ENCODE data around the gene INPP5J. TPM values are rescaled to one million over a fixed set of nuclear protein-coding genes. Genes with fewer than 3 reads are reported as not detected.

INPP5J gene
- total RNA-seq, 4 donors from 2014 or later = 1.4 to 4.2 (median 2.9) TPM

DNA sequence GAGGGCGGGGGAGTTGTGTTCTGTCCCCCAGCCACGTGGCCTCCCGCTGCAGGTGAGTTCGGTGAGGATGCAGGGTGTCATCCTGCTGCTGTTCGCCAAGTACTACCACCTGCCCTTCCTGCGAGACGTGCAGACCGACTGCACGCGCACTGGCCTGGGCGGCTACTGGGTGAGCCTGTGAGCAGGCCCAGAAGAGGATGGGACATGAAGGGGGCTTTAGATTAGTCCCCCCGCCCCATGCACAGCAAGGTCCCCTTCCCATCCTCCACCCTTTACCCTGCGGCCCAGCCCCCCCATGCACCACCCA, 4.1 kb downstream of the INPP5J start:
- 87 to 88% methylated on average over 9 to 13 of the region's 13 CpGs for WGBS, 2 donors
- DNase-seq (ENCODE audit: low spot score in 2 of 2) = no peak
- no peak overlapping the region for H3K4me3 ChIP-seq (ENCODE audit: low read depth, poor library complexity, severe bottlenecking)
- TF ChIP-seq, protein P1, sequence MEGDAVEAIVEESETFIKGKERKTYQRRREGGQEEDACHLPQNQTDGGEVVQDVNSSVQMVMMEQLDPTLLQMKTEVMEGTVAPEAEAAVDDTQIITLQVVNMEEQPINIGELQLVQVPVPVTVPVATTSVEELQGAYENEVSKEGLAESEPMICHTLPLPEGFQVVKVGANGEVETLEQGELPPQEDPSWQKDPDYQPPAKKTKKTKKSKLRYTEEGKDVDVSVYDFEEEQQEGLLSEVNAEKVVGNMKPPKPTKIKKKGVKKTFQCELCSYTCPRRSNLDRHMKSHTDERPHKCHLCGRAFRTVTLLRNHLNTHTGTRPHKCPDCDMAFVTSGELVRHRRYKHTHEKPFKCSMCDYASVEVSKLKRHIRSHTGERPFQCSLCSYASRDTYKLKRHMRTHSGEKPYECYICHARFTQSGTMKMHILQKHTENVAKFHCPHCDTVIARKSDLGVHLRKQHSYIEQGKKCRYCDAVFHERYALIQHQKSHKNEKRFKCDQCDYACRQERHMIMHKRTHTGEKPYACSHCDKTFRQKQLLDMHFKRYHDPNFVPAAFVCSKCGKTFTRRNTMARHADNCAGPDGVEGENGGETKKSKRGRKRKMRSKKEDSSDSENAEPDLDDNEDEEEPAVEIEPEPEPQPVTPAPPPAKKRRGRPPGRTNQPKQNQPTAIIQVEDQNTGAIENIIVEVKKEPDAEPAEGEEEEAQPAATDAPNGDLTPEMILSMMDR (IDR thresholded peaks at IDR 0.05) = no peak
- no peak for TF ChIP-seq POLR2A (IDR thresholded peaks at IDR 0.05)
- intact Hi-C loops (cut with DNase I; ENCODE audit: low total_unique reads) = no loop called here

DNA sequence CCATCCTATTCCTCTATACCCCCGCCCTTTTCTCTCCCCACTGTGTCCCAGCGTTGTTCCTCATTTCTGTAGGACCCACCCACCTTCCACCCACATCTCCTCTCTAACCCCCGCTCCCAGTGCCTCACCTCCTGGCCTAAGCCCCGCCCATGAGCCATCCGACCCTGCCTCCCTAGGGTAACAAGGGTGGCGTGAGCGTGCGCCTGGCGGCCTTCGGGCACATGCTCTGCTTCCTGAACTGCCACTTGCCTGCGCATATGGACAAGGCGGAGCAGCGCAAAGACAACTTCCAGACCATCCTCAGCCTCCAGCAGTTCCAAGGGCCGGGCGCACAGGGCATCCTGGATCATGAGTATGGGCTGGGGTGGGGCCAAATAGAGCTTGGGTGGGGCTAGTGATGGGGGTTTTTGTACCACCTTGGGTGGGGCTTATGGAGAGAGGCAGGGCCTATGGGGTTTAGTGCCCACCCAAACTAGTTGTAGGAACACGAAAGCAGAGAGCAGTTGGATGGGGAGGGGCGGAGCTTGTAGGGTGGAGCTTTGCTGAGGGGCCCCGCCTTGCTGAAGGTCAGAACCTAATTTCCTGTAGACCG, 4.5 kb downstream of the INPP5J start:
- 37 to 57% methylated on average over 19 of the region's 19 CpGs for WGBS, 2 donors
- no peak for TF ChIP-seq POLR2A (IDR thresholded peaks at IDR 0.05)
- TF ChIP-seq, protein P1 (IDR thresholded peaks at IDR 0.05) = no peak
- intact Hi-C loops (cut with DNase I; ENCODE audit: low total_unique reads) = no loop called here
- H3K4me3 ChIP-seq (ENCODE audit: low read depth, poor library complexity, severe bottlenecking) = no peak overlapping the region
- DNase-seq (ENCODE audit: low spot score in 2 of 2) = no peak

DNA sequence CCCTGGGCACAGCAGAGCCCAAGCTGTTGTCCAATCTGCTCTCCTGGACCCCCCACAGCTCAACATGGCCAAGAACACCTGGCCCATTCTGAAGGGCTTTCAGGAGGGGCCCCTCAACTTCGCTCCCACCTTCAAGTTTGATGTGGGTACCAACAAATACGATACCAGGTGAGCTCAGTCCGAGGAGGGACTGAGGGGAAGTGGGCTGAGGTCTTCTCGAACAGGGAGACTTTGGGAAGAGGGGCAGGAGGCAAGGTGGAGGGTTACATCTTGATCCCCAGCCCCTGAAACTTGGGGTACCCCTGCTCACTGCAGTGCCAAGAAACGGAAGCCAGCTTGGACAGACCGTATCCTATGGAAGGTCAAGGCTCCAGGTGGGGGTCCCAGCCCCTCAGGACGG, 5.4 kb downstream of the INPP5J start:
- no peak for DNase-seq (ENCODE audit: low spot score in 2 of 2)
- intact Hi-C loops (cut with DNase I; ENCODE audit: low total_unique reads) = no loop called here
- H3K4me3 ChIP-seq (ENCODE audit: low read depth, poor library complexity, severe bottlenecking) = no peak overlapping the region
- TF ChIP-seq, protein P1 (IDR thresholded peaks at IDR 0.05) = no peak
- TF ChIP-seq POLR2A (IDR thresholded peaks at IDR 0.05) = no peak
- WGBS, 2 donors = 87 to 91% methylated on average over 7 of the region's 7 CpGs

DNA sequence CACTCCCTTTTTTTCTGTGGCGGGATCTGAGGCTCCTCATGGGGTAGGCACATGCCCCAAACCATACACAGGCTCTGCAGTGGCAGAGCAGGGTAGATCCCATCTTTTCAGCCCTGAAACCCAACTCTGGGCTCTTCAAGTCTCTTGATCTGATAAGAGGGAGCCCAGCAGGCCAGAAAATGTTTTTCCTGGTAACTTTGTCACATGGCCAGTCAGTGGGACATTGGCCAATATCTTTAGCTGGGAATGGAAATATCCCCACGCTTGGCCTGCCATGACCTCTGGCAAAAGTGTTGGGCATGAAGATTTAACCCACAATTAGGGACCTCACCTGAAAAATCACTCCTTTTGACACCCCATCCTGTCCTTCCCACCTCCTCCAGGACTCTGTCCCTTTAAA, 8.1 kb downstream of the INPP5J start:
- TF ChIP-seq, protein P1 (IDR thresholded peaks at IDR 0.05) = no peak
- no peak for TF ChIP-seq POLR2A (IDR thresholded peaks at IDR 0.05)
- H3K4me3 ChIP-seq (ENCODE audit: low read depth, poor library complexity, severe bottlenecking) = no peak overlapping the region
- 79 to 91% methylated on average over 2 of the region's 2 CpGs for WGBS, 2 donors
- intact Hi-C loops (cut with DNase I; ENCODE audit: low total_unique reads) = no loop called here
- no peak for DNase-seq (ENCODE audit: low spot score in 2 of 2)

DNA sequence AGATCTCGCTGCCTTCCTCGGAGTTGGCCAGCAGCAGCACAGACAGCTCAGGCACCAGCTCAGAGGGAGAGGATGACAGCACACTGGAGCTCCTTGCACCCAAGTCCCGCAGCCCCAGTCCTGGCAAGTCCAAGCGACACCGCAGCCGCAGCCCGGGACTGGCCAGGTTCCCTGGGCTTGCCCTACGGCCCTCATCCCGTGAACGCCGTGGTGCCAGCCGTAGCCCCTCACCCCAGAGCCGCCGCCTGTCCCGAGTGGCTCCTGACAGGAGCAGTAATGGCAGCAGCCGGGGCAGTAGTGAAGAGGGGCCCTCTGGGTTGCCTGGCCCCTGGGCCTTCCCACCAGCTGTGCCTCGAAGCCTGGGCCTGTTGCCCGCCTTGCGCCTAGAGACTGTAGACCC, 11.1 kb downstream of the INPP5J start:
- no peak overlapping the region for H3K4me3 ChIP-seq (ENCODE audit: low read depth, poor library complexity, severe bottlenecking)
- intact Hi-C loops (cut with DNase I; ENCODE audit: low total_unique reads) = no loop called here
- no peak for DNase-seq (ENCODE audit: low spot score in 2 of 2)
- 91 to 92% methylated on average over 13 to 16 of the region's 19 CpGs for WGBS, 2 donors
- no peak for TF ChIP-seq POLR2A (IDR thresholded peaks at IDR 0.05)
- TF ChIP-seq, protein P1 (IDR thresholded peaks at IDR 0.05) = no peak

DNA sequence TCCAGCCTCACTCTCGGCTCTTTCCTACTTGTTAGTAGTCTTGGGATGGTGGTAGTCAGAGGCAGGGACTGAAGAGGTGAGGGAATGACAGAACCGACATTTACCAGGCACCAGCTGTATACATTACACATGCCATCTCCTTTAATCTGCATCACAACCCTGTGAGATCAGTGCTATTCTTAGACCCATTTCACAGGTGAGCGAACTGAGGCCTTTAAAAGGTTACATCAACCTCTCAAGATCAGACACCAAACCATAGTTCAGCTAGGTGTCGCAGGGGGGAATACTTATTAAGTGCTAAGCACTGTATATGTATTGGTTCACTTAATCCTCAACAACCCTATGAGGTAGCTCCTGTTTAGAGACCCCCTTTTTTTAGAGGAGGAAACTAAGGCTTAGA, 11.9 kb downstream of the INPP5J start:
- intact Hi-C loops (cut with DNase I; ENCODE audit: low total_unique reads) = no loop called here
- WGBS, 2 donors = 75 to 85% methylated on average over 4 of the region's 4 CpGs
- no peak for TF ChIP-seq POLR2A (IDR thresholded peaks at IDR 0.05)
- TF ChIP-seq, protein P1 (IDR thresholded peaks at IDR 0.05) = no peak
- no peak for DNase-seq (ENCODE audit: low spot score in 2 of 2)
- no peak overlapping the region for H3K4me3 ChIP-seq (ENCODE audit: low read depth, poor library complexity, severe bottlenecking)
